HG03095 (cell line): ENCODE measurements around the gene RPUSD3.
"Not testable (repeated sequence)": the region's sequence is repeated elsewhere in the genome, so short reads cannot be mapped to it uniquely, and the experiment has no call there.

Source experiments
- ATAC-seq: cut with Tn5 transposase; IDR thresholded peaks from one replicate; pipeline ENCODE4 v1.9.1; 2021; ENCODE audit warnings: moderate library complexity; ENCODE audit not compliant: unreplicated experiment

RPUSD3 gene

GRCh38 chr3:9843715-9844438 lies at the start of gene RPUSD3:
TSS of gene RPUSD3 (minus strand) at chr3:9844008. CDS start at chr3:9843990, 18 bp downstream.
- ATAC-seq = peak; percentile 99

GRCh38 chr3:9891072-9891622 lies 47.3 kb upstream of the RPUSD3 start:
- no peak for ATAC-seq

- peak; percentile 72 for ATAC-seq
These were observed 46.7 kb upstream of the RPUSD3 start, which contains the start of gene JAGN1 for GRCh38 chr3:9890249-9891071. TSS of gene JAGN1 (plus strand) at chr3:9890610. CDS start at chr3:9890723, 113 bp downstream.

GRCh38 chr3:9889405-9889804 lies 45.6 kb upstream of the RPUSD3 start:
- ATAC-seq = no peak

GRCh38 chr3:9888540-9888939 lies 44.7 kb upstream of the RPUSD3 start:
- no peak for ATAC-seq

GRCh38 chr3:9887480-9887879 lies 43.7 kb upstream of the RPUSD3 start:
- no peak for ATAC-seq

- ATAC-seq = no peak
These were observed 42.5 kb upstream of the RPUSD3 start for GRCh38 chr3:9886328-9886727.

GRCh38 chr3:9884555-9885165 lies 40.9 kb upstream of the RPUSD3 start:
- no peak for ATAC-seq

GRCh38 chr3:9883706-9884554 lies 40.1 kb upstream of the RPUSD3 start:
- ATAC-seq = no peak

GRCh38 chr3:9881441-9881840 lies 37.6 kb upstream of the RPUSD3 start:
- ATAC-seq = no peak

- no peak for ATAC-seq
These were observed 36.2 kb upstream of the RPUSD3 start, which contains the start of gene CIDEC for GRCh38 chr3:9879830-9880549. TSS of gene CIDEC (minus strand) at chr3:9880253. CDS start at chr3:9878486, 1,767 bp downstream.

GRCh38 chr3:9878700-9879099 lies 34.9 kb upstream of the RPUSD3 start:
- ATAC-seq = no peak

- no peak for ATAC-seq
These were observed 33.2 kb upstream of the RPUSD3 start for GRCh38 chr3:9876991-9877390.

GRCh38 chr3:9876255-9876654 lies 32.4 kb upstream of the RPUSD3 start:
- not testable (repeated sequence) for ATAC-seq

- ATAC-seq = no peak
These were observed 31.6 kb upstream of the RPUSD3 start for GRCh38 chr3:9875448-9875847.

GRCh38 chr3:9872067-9872466 lies 28.3 kb upstream of the RPUSD3 start:
- ATAC-seq = not testable (repeated sequence)

- no peak for ATAC-seq
These were observed 27.2 kb upstream of the RPUSD3 start for GRCh38 chr3:9870978-9871377.

GRCh38 chr3:9869955-9870354 lies 26.1 kb upstream of the RPUSD3 start:
- no peak for ATAC-seq

- no peak for ATAC-seq
These were observed 23.3 kb upstream of the RPUSD3 start for GRCh38 chr3:9867106-9867505.

- no peak for ATAC-seq
These were observed 22.8 kb upstream of the RPUSD3 start for GRCh38 chr3:9866639-9867038.
